ENCODE data around the gene TM7SF2. TPM values are rescaled to one million over a fixed set of nuclear protein-coding genes. Genes with fewer than 3 reads are reported as not detected.
A peak's percentile ranks its signal among the peaks of the same experiment; 100 is the strongest.

Gene TM7SF2
- total RNA-seq, 1 donor from 2014 or later = 14.6 TPM

- DNase-seq (ENCODE audit: low read depth in 2 of 2) = no peak
Observed at GRCh38 chr11:65089621-65090020, 22.1 kb upstream of the TM7SF2 start.

DNA sequence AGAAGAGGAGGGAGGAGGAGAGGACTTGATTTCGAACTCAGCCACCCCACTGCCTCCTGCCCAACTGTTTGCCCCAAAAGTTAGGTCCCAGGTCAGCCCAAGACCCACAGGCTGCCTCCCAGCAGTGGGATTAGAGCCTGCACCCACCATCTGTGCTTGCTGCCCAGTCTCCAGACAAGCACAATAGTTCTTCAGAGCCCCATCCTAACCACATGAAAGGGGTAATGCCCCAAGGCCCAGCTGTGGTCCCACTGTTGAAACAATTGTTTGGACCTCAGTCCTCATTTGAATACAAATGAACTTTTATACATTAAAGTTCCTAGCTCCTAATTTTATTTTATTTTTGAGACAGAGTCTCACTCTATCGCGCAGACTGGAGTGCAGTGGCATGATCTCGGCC, 21.0 kb upstream of the TM7SF2 start:
- DNase-seq (ENCODE audit: low read depth in 2 of 2) = no peak

GRCh38 chr11:65095427-65095826, 16.2 kb upstream of the TM7SF2 start:
- DNase-seq (ENCODE audit: low read depth in 2 of 2) = no peak

GRCh38 chr11:65095974-65096806, 15.5 kb upstream of the TM7SF2 start, which contains the start of gene VPS51:
VPS51 (plus strand) TSS chr11:65096214; CDS start chr11:65096251, 37 bp downstream.
- DNase-seq (ENCODE audit: low read depth in 2 of 2) = peak; percentile 91

DNA sequence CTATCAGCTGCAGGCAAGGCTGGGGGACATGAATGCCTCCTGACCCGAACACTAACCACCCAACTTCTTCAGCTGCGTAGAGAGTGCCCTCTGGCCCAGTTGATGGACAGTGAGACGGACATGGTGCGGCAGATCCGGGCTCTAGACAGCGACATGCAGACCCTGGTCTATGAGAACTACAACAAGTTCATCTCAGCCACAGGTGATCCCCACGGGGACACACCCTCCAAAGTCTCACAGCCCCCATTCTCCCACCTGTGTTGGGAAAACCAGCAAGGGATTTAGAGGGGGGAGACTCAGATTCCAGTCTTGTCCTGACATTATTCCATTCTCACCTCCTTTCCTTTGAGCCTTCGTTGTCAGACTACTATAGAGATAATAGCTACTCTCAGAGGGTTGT, 14.7 kb upstream of the TM7SF2 start:
- no peak for DNase-seq (ENCODE audit: low read depth in 2 of 2)

- no peak for DNase-seq (ENCODE audit: low read depth in 2 of 2)
Observed at GRCh38 chr11:65100674-65101350, 10.9 kb upstream of the TM7SF2 start.

GRCh38 chr11:65102142-65103095, 9.3 kb upstream of the TM7SF2 start:
- DNase-seq (ENCODE audit: low read depth in 2 of 2) = peak in 1 of 2 donors; percentile 65

GRCh38 chr11:65103476-65103875, 8.2 kb upstream of the TM7SF2 start:
- DNase-seq (ENCODE audit: low read depth in 2 of 2) = no peak

DNA sequence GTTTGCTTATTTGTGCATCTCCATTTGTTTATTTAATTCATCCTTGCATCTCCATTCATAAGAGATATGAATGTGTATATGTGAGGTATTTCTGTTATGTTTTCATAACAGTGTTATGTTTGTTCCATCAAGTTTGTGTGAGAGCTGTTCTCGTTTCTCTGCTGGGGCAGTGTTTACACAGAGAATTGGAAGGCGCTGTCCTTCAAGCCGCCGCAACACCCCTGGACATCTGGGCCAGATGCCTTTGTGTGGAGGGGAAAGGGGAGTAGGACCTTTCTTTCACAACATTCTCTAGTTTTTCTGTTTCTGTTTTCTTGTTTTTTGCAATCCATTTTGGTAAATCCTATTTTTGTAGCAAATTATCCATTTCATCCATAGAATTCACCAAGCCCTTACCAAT, 7.0 kb upstream of the TM7SF2 start:
- no peak for DNase-seq (ENCODE audit: low read depth in 2 of 2)

- DNase-seq (ENCODE audit: low read depth in 2 of 2) = no peak
Observed at GRCh38 chr11:65107078-65107477, 4.6 kb upstream of the TM7SF2 start.

DNA sequence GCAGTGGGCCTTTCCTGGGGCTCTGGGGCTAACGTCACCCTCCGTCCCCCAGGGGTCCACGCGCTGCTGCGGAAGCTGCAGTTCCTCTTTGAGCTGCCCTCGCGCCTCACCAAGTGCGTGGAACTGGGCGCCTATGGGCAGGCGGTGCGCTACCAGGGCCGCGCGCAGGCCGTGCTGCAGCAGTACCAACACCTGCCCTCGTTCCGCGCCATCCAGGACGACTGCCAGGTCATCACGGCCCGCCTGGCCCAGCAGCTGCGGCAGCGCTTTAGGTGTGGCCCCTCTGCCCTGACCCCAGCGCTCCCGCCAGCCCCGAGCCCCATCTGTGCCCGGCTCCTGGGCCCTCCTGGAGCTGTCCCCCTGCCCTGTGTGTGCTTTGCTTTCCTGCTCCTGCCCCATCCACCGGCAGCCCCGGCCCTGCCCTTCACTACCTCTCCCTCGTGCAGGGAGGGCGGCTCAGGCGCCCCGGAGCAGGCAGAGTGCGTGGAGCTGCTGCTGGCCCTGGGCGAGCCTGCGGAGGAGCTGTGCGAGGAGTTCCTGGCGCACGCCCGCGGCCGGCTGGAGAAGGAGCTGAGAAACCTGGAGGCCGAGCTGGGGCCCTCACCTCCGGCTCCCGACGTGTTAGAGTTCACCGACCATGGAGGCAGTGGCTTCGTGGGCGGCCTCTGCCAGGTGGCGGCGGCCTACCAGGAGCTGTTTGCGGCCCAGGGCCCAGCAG, 3.8 kb upstream of the TM7SF2 start:
- no peak for DNase-seq (ENCODE audit: low read depth in 2 of 2)

GRCh38 chr11:65108469-65109123, 3.1 kb upstream of the TM7SF2 start:
- no peak for DNase-seq (ENCODE audit: low read depth in 2 of 2)

- no peak for DNase-seq (ENCODE audit: low read depth in 2 of 2)
Observed at GRCh38 chr11:65109231-65110198, 2.2 kb upstream of the TM7SF2 start.

DNA sequence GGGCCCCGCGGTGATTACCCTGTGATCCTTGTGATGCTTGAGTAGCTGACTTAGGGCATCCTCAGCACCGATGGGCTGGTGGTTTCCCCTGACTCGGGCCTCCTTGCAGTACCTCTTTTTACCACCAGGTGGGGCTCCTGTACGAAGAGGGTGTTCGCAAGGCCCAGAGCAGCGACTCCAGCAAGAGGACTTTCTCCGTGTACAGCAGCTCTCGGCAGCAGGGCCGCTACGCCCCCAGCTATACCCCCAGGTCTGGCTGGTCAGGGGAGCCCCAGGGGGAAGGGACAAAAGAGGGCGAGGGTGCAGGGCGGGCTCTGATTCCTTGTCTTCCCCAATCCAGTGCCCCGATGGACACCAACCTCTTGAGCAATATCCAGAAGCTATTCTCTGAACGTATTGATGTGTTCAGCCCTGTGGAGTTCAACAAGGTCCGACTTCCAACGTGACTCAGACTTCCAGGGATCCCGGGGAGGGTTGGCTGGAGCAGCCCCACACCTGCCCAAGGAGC, 1.3 kb upstream of the TM7SF2 start:
- DNase-seq (ENCODE audit: low read depth in 2 of 2) = peak; percentile 41 to 77

GRCh38 chr11:65111159-65111743, 421 bp upstream of the TM7SF2 start:
- DNase-seq (ENCODE audit: low read depth in 2 of 2) = no peak

GRCh38 chr11:65112546-65113360, 1.1 kb downstream of the TM7SF2 start:
- DNase-seq (ENCODE audit: low read depth in 2 of 2) = peak in 1 of 2 donors; percentile 56

- no peak for DNase-seq (ENCODE audit: low read depth in 2 of 2)
Observed at GRCh38 chr11:65113361-65113756, 1.7 kb downstream of the TM7SF2 start.

- no peak for DNase-seq (ENCODE audit: low read depth in 2 of 2)
Observed at GRCh38 chr11:65113839-65114238, 2.2 kb downstream of the TM7SF2 start.
